Measurements from ENCODE around the gene SMG9. TPM values are rescaled to one million over a fixed set of nuclear protein-coding genes. Genes with fewer than 3 reads are reported as not detected.

The SMG9 gene
- total RNA-seq, 2 donors from 2014 or later, result 85.3 to 96.4 TPM

GRCh38 chr19:43743059-43743458 lies 11.7 kb downstream of the SMG9 start:
- H3K36me3 Mint-ChIP-seq (ENCODE audit: insufficient read depth in 2 of 2), result peaks cover 25 to 43% of the 10 kb centered on the region in 2 donors

GRCh38 chr19:43741075-43741825 lies 13.5 kb downstream of the SMG9 start:
- H3K4me1 Mint-ChIP-seq (ENCODE audit: low read depth), result peaks cover 16% of the 10 kb centered on the region
- no peaks in the 10 kb centered on the region for H3K9me3 Mint-ChIP-seq
- DNase-seq, result no peak
- H3K4me3 Mint-ChIP-seq, result no peak overlapping the region
- H3K27me3 Mint-ChIP-seq (ENCODE audit: low read depth), result no peaks in the 10 kb centered on the region
- H3K36me3 Mint-ChIP-seq (ENCODE audit: insufficient read depth in 2 of 2), result peaks cover 18 to 43% of the 10 kb centered on the region in 2 donors
- ATAC-seq (replicated peaks in 1 of 2), result no peak
- H3K27ac Mint-ChIP-seq, result peak overlapping the region; percentile 5

More at GRCh38 chr19:43743059-43743458, 11.7 kb downstream of the SMG9 start:
- no peak for ATAC-seq (replicated peaks in 1 of 2)
- Mint-ChIP-seq H3K9me3 (no peaks in the 10 kb centered on the region), H3K27ac (peak overlapping the region; percentile 78), H3K4me3 (no peak overlapping the region), H3K4me1 (ENCODE audit: low read depth) (peaks cover 20% of the 10 kb centered on the region), H3K27me3 (ENCODE audit: low read depth) (no peaks in the 10 kb centered on the region)
- DNase-seq, result no peak

DNA sequence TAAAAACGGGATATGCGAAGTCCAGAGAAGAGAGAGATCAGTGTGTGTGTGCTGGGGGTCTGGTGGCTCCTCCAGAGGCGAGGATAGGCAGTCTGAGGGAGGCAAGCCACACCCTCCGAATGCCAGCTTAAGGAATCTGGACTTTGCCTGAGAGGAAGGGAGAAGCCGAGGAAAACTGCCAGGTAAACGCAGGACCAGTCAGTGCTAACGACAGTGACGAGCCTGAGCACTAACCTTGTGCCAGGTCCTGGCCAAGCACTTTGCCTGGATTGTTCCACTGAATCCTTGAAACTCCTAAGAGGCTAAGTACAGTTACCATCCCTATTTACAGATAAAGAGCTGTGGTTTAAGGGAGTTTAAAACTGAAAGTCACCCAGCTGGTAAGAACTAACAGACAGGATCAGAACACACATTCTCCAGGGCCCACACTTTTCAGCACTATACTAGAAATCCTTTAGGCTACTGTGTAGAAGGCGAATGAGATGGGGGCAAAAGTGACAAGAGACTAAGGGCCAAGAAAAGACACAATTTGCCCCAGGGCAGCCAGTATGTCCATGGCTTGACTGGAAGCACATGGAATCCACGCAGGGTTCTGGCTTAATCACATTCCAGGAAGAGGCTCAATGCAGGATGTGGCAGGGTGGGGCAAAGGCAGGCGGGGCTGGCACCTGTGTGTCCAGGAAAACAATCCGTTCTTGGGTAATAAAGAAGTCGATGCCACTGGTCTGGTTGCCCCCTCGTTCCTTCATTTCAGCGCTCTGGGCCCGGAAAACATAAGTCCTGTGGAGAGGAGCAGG lies 15.1 kb downstream of the SMG9 start:
- Mint-ChIP-seq H3K36me3 (ENCODE audit: insufficient read depth in 2 of 2) (peaks cover 17 to 38% of the 10 kb centered on the region in 2 donors), H3K27ac (peak overlapping the region; percentile 21), H3K9me3 (no peaks in the 10 kb centered on the region), H3K4me1 (ENCODE audit: low read depth) (peaks cover 5% of the 10 kb centered on the region), H3K27me3 (ENCODE audit: low read depth) (no peaks in the 10 kb centered on the region), H3K4me3 (peak overlapping the region in 1 of 2 donors; percentile 15)
- DNase-seq (no peak), ATAC-seq (replicated peaks in 1 of 2) (no peak)

DNA sequence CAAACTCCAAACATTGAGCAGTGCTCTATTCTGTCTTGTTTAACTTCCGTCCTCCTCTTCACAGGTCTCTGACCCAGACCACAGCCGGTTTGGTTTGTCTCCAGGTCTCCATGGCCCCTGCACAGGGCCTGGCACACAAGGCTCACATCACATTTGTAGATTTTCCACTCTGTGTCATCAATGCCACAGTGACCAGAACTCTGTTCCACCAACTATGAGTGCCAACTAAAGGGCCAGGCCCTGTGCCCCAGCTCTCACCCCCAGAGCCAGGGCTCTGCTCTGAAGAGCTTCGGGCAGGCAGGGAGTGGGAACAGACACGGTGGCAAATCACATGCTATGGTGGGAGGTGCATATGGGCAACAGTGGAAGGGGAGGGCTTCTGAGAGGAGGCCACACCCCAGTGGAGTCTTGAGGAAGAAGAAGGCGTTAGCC lies 16.0 kb downstream of the SMG9 start:
- H3K4me1 Mint-ChIP-seq (ENCODE audit: low read depth), result peaks cover 5% of the 10 kb centered on the region
- DNase-seq, result no peak
- peak overlapping the region in 1 of 2 donors; percentile 15 for H3K4me3 Mint-ChIP-seq
- no peaks in the 10 kb centered on the region for H3K27me3 Mint-ChIP-seq (ENCODE audit: low read depth)
- H3K27ac Mint-ChIP-seq, result peak overlapping the region; percentile 21
- ATAC-seq (replicated peaks in 1 of 2), result peak in 1 of 2 donors; percentile 52
- H3K36me3 Mint-ChIP-seq (ENCODE audit: insufficient read depth in 2 of 2), result peaks cover 13 to 32% of the 10 kb centered on the region in 2 donors
- H3K9me3 Mint-ChIP-seq, result no peaks in the 10 kb centered on the region

DNA sequence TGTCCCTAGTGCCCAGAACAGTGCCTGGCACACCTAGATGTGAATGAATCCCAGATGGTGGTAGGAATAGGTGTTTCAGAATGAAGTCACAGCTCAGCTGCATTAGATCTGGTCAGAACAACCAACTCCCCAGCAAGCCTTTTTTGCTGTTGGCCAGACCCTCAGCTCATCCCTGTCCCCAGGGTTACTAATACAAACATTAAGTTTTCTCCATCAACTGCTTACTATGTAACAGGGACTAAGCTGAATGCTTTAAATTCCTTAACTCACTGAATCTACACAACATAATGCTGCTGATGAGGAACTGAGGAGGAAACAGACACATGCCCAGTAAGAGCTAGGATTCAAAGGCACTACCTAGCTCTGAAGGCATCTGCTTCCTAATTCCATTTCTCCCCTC lies 18.8 kb downstream of the SMG9 start:
- no peak for DNase-seq
- ATAC-seq (replicated peaks in 1 of 2), result no peak
- H3K4me1 Mint-ChIP-seq (ENCODE audit: low read depth), result peaks cover 5% of the 10 kb centered on the region
- H3K36me3 Mint-ChIP-seq (ENCODE audit: insufficient read depth in 2 of 2), result peaks cover 7 to 22% of the 10 kb centered on the region in 2 donors
- no peak overlapping the region for H3K4me3 Mint-ChIP-seq
- no peaks in the 10 kb centered on the region for H3K9me3 Mint-ChIP-seq
- no peak overlapping the region for H3K27ac Mint-ChIP-seq
- no peaks in the 10 kb centered on the region for H3K27me3 Mint-ChIP-seq (ENCODE audit: low read depth)

- H3K4me1 Mint-ChIP-seq (ENCODE audit: low read depth), result peaks cover 5% of the 10 kb centered on the region
These were observed 19.7 kb downstream of the SMG9 start for GRCh38 chr19:43735013-43735412.

GRCh38 chr19:43731846-43732245 lies 22.9 kb downstream of the SMG9 start:
- no peaks in the 10 kb centered on the region for H3K27me3 Mint-ChIP-seq (ENCODE audit: low read depth)
- no peaks in the 10 kb centered on the region for H3K9me3 Mint-ChIP-seq
- no peak overlapping the region for H3K27ac Mint-ChIP-seq
- H3K4me3 Mint-ChIP-seq, result no peak overlapping the region
- ATAC-seq (replicated peaks in 1 of 2) (no peak), DNase-seq (no peak)
- peaks cover 2 to 17% of the 10 kb centered on the region in 2 donors for H3K36me3 Mint-ChIP-seq (ENCODE audit: insufficient read depth in 2 of 2)
- H3K4me1 Mint-ChIP-seq (ENCODE audit: low read depth), result no peaks in the 10 kb centered on the region

More at GRCh38 chr19:43735013-43735412, 19.7 kb downstream of the SMG9 start:
- no peaks in the 10 kb centered on the region for H3K27me3 Mint-ChIP-seq (ENCODE audit: low read depth)
- no peak for DNase-seq
- ATAC-seq (replicated peaks in 1 of 2), result no peak
- H3K9me3 Mint-ChIP-seq, result no peaks in the 10 kb centered on the region
- H3K36me3 Mint-ChIP-seq (ENCODE audit: insufficient read depth in 2 of 2), result peaks cover 5 to 18% of the 10 kb centered on the region in 2 donors
- H3K27ac Mint-ChIP-seq, result no peak overlapping the region
- H3K4me3 Mint-ChIP-seq, result no peak overlapping the region

- H3K9me3 Mint-ChIP-seq, result no peaks in the 10 kb centered on the region
- DNase-seq (no peak), ATAC-seq (replicated peaks in 1 of 2) (no peak)
- H3K27ac Mint-ChIP-seq, result no peak overlapping the region
- H3K4me1 Mint-ChIP-seq (ENCODE audit: low read depth), result no peaks in the 10 kb centered on the region
- H3K36me3 Mint-ChIP-seq (ENCODE audit: insufficient read depth in 2 of 2), result peaks cover 0 to 15% of the 10 kb centered on the region in 2 donors
- no peaks in the 10 kb centered on the region for H3K27me3 Mint-ChIP-seq (ENCODE audit: low read depth)
- H3K4me3 Mint-ChIP-seq, result no peak overlapping the region
These were observed 23.4 kb downstream of the SMG9 start for GRCh38 chr19:43731346-43731745.

DNA sequence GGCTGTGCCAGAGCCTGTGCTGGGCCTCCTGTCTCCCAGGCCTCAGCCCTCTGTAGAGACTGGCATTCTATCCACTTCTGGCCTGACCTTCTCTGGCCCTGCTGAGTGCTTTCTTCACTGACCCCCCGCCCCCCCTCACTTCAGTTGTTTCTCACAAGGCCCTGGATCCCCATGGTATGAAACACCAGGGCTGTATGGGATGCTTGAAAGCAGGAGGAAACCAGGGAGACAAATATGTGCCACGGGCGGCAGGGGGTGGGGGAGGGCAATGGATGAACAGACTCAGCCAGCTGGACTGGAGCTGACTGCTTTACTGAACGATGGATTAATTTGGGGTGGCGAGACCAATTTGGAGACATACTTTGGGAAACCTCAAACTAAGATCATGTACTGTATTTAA lies 24.8 kb downstream of the SMG9 start:
- DNase-seq, result no peak
- Mint-ChIP-seq H3K4me3 (no peak overlapping the region), H3K36me3 (ENCODE audit: insufficient read depth in 2 of 2) (peaks cover 0 to 10% of the 10 kb centered on the region in 2 donors), H3K27ac (no peak overlapping the region), H3K9me3 (no peaks in the 10 kb centered on the region), H3K4me1 (ENCODE audit: low read depth) (no peaks in the 10 kb centered on the region), H3K27me3 (ENCODE audit: low read depth) (no peaks in the 10 kb centered on the region)
- ATAC-seq (replicated peaks in 1 of 2), result no peak

DNA sequence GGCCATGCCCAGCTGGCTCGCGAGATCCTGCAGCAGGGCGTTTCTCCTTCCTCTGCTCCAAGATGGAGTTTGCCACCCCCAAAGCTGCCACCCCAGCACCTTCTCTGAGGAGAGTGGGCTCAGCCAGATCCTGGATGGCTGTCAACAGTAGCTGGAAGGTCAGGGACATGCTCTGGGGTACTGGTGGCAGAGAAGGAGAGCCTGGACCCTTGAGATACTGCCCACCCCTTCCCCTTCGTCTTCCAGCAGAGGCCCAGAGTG lies 27.2 kb downstream of the SMG9 start:
- Mint-ChIP-seq H3K27ac (no peak overlapping the region), H3K4me3 (no peak overlapping the region), H3K27me3 (ENCODE audit: low read depth) (no peaks in the 10 kb centered on the region), H3K9me3 (no peaks in the 10 kb centered on the region), H3K36me3 (ENCODE audit: insufficient read depth in 2 of 2) (peaks cover 0 to 9% of the 10 kb centered on the region in 2 donors), H3K4me1 (ENCODE audit: low read depth) (no peaks in the 10 kb centered on the region)
- ATAC-seq (replicated peaks in 1 of 2), result no peak
- DNase-seq, result no peak

GRCh38 chr19:43726736-43727592 lies 27.8 kb downstream of the SMG9 start:
- H3K9me3 Mint-ChIP-seq, result no peaks in the 10 kb centered on the region
- DNase-seq (no peak), ATAC-seq (replicated peaks in 1 of 2) (no peak)
- no peaks in the 10 kb centered on the region for H3K27me3 Mint-ChIP-seq (ENCODE audit: low read depth)
- H3K27ac Mint-ChIP-seq, result no peak overlapping the region
- H3K4me3 Mint-ChIP-seq, result no peak overlapping the region
- H3K36me3 Mint-ChIP-seq (ENCODE audit: insufficient read depth in 2 of 2), result peaks cover 0 to 7% of the 10 kb centered on the region in 2 donors
- no peaks in the 10 kb centered on the region for H3K4me1 Mint-ChIP-seq (ENCODE audit: low read depth)

GRCh38 chr19:43725468-43725867 lies 29.3 kb downstream of the SMG9 start:
- Mint-ChIP-seq H3K4me3 (no peak overlapping the region), H3K4me1 (ENCODE audit: low read depth) (peaks cover 9% of the 10 kb centered on the region), H3K9me3 (no peaks in the 10 kb centered on the region), H3K27ac (no peak overlapping the region), H3K27me3 (ENCODE audit: low read depth) (no peaks in the 10 kb centered on the region), H3K36me3 (ENCODE audit: insufficient read depth in 2 of 2) (peaks cover 0 to 7% of the 10 kb centered on the region in 2 donors)
- DNase-seq, result no peak
- ATAC-seq (replicated peaks in 1 of 2), result no peak

DNA sequence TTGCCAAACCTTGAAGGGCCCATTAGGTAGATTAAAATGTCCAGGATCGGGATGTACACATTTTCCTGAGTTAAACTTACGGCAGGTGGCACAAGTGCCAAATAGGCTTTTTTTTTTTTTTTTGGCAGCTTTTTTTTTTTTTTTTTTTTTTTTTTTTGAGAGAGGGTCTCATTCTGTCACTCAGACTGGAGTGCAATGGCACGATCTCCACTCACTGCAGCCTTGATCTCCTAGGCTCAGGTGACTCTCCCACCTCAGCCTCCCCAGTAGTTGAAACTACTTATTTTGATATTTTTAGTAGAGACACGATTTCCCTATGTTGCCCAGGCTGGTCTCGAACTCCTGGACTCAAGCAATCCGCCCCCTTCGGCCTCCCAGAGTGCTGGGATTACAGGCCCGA lies 29.9 kb downstream of the SMG9 start:
- Mint-ChIP-seq H3K4me1 (ENCODE audit: low read depth) (peaks cover 9% of the 10 kb centered on the region), H3K36me3 (ENCODE audit: insufficient read depth in 2 of 2) (peaks cover 0 to 7% of the 10 kb centered on the region in 2 donors), H3K27ac (no peak overlapping the region), H3K4me3 (no peak overlapping the region), H3K9me3 (no peaks in the 10 kb centered on the region), H3K27me3 (ENCODE audit: low read depth) (no peaks in the 10 kb centered on the region)
- ATAC-seq (replicated peaks in 1 of 2), result no peak
- DNase-seq, result no peak
